Measurements from ENCODE around the gene MSH5. TPM values are rescaled to one million over a fixed set of nuclear protein-coding genes. Genes with fewer than 3 reads are reported as not detected.

Gene MSH5
- total RNA-seq, 1 experiment from 2014 or later: 22.7 TPM

DNA sequence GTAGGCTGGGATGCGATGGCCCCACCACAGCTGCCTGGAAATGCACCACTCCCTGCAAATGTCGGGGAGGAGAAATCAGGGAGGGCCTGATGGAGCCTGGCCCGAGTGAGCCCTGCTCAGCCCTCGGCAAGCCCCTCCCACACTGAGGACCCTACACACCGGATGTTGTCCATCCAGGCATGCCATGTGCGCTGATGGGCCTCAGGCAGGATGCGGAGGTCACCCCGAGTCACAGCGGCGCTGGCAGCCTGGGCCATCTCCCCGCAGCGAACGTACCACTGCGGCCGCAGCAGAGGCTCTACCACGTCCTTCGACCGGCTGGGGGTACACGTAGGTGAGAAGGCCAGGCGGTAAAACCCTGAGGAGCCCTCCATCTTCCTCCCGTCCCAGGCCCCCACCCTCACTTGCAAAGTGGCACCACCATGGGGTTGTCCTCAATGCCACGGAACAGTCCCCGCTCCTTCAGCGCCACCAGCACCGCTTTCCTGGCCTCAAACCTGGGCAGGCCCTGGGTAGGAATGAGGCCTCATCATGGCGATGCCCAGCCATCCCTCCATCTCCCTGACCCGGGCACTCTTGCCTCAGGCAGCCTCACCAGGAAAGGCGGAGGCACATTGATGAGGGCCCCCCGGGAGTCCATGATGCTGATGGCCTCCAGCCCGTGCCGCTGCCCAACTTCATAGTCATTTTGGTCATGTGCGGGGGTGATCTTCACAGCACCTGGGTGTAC, 42.5 kb downstream of the MSH5 start:
- BruUV-seq (replicated peaks): TSS peak; percentile 25
- Histone ChIP-seq H3K79me2 (ENCODE audit: low read length) (no peaks in the 10 kb centered on the region), H3K9me3 (ENCODE audit: low read length) (no peaks in the 10 kb centered on the region), H3K27ac (ENCODE audit: low read length) (no peak overlapping the region), H3K9ac (ENCODE audit: low read length) (no peak overlapping the region), H4K20me1 (ENCODE audit: low read length) (no peaks in the 10 kb centered on the region), H3K4me2 (ENCODE audit: low read length) (no peak overlapping the region), H3K27me3 (ENCODE audit: low read length) (no peaks in the 10 kb centered on the region), H3K36me3 (ENCODE audit: low read depth, low read length) (peaks cover 59% of the 10 kb centered on the region), H3K9me2 (replicated peaks; ENCODE audit: low read length) (no peaks in the 10 kb centered on the region), H2AFZ (ENCODE audit: low read length) (no peak overlapping the region), H3K4me3 (ENCODE audit: low read length) (no peak overlapping the region), H3F3A (ENCODE audit: low read length, unreplicated experiment) (peaks cover 3% of the 10 kb centered on the region), H3K4me1 (ENCODE audit: insufficient read depth, low read length) (peaks cover 6% of the 10 kb centered on the region)
- TF ChIP-seq, protein P1, sequence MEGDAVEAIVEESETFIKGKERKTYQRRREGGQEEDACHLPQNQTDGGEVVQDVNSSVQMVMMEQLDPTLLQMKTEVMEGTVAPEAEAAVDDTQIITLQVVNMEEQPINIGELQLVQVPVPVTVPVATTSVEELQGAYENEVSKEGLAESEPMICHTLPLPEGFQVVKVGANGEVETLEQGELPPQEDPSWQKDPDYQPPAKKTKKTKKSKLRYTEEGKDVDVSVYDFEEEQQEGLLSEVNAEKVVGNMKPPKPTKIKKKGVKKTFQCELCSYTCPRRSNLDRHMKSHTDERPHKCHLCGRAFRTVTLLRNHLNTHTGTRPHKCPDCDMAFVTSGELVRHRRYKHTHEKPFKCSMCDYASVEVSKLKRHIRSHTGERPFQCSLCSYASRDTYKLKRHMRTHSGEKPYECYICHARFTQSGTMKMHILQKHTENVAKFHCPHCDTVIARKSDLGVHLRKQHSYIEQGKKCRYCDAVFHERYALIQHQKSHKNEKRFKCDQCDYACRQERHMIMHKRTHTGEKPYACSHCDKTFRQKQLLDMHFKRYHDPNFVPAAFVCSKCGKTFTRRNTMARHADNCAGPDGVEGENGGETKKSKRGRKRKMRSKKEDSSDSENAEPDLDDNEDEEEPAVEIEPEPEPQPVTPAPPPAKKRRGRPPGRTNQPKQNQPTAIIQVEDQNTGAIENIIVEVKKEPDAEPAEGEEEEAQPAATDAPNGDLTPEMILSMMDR (conservative IDR thresholded peaks at IDR 0.05; ENCODE audit: low read depth, low read length): no peak
- TF ChIP-seq EZH2 (IDR thresholded peaks at IDR 0.05; ENCODE audit: low read length, unreplicated experiment) (no peak), EZH2phosphoT487 (IDR thresholded peaks at IDR 0.05; ENCODE audit: borderline replicate concordance, low read length) (no peak)
- ChIA-PET CTCF (no interaction called here), POLR2A (ENCODE audit: unreplicated experiment) (no interaction called here)
- DNase-seq: no peak
- no peak for ATAC-seq
- intact Hi-C loops (cut with micrococcal nuclease): no loop called here

DNA sequence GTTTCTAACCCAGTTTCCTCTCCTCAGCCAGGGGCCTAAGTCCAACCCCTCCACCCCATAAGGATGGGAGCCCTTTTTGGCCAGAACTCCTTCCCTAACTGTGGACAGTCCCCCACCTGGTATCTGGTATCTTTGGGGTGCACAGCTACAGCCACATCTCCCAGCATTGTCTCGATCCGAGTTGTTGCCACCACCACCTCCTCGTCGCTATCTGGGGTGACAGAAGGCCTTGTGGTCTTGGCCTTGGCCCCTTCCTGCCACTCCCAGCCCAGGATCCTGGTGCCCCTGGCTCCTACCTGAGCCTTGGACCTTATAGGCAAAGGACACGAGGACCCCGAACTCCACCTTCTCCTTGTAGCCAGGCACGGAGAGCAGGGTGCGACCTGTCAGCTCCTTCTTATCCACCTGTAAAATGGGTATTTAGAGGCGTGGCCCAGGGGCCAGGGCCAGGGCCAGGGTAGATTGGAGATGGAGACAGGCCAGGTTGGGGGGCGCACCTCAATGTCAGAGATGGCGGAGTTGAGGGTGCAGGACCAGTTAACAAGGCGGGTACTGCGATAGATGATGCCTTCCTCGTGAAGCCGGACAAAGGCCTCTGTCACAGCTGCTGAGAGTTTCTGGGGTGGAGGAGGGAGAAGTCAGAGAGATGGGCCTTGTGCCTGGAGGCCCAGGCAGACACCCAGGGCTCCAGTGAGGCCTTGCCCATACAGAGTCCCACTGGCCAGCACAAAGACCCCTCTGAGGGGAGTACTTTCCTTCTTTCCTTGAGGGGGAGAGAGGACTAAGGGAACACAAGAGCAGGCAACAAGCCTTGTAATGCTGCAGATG, 44.5 kb downstream of the MSH5 start:
- Histone ChIP-seq H3K9ac (ENCODE audit: low read length) (no peak overlapping the region), H3F3A (ENCODE audit: low read length, unreplicated experiment) (no peaks in the 10 kb centered on the region), H3K4me1 (ENCODE audit: insufficient read depth, low read length) (no peaks in the 10 kb centered on the region), H3K27ac (ENCODE audit: low read length) (no peak overlapping the region), H3K9me3 (ENCODE audit: low read length) (no peaks in the 10 kb centered on the region), H3K27me3 (ENCODE audit: low read length) (no peaks in the 10 kb centered on the region), H3K9me2 (replicated peaks; ENCODE audit: low read length) (no peaks in the 10 kb centered on the region), H3K79me2 (ENCODE audit: low read length) (peaks cover 5% of the 10 kb centered on the region), H3K36me3 (ENCODE audit: low read depth, low read length) (peaks cover 52% of the 10 kb centered on the region), H3K4me3 (ENCODE audit: low read length) (no peak overlapping the region), H2AFZ (ENCODE audit: low read length) (no peak overlapping the region), H4K20me1 (ENCODE audit: low read length) (no peaks in the 10 kb centered on the region), H3K4me2 (ENCODE audit: low read length) (no peak overlapping the region)
- no TSS peak for BruUV-seq (replicated peaks)
- ATAC-seq: no peak
- TF ChIP-seq EZH2 (IDR thresholded peaks at IDR 0.05; ENCODE audit: low read length, unreplicated experiment) (no peak), EZH2phosphoT487 (IDR thresholded peaks at IDR 0.05; ENCODE audit: borderline replicate concordance, low read length) (no peak)
- TF ChIP-seq, protein P1 (conservative IDR thresholded peaks at IDR 0.05; ENCODE audit: low read depth, low read length): no peak
- intact Hi-C loops (cut with micrococcal nuclease): no loop called here
- no peak for DNase-seq
- POLR2A ChIA-PET (ENCODE audit: unreplicated experiment): no interaction called here
- CTCF ChIA-PET: no interaction called here

DNA sequence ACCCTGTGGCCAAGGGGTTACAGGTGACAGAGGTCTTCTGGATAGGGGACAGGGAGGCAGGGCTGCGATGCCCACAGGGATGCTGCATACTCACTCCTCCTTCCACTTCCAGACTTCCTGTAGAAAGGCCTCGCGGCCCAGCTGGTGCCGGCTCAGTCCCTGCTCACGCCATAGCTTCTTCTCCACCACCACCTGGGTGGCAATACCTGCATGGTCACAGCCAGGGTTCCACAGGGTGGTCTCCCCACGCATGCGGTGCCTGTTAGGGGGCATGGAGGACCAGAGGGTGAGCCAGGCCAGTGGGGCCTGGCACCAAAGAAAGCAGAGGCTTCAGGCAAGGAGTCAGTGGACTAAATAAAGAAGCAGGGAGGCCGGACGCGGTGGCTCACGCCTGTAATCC, 45.7 kb downstream of the MSH5 start:
- Histone ChIP-seq H3K36me3 (ENCODE audit: low read depth, low read length) (peaks cover 44% of the 10 kb centered on the region), H3K79me2 (ENCODE audit: low read length) (peaks cover 9% of the 10 kb centered on the region), H3K4me2 (ENCODE audit: low read length) (no peak overlapping the region), H3K27me3 (ENCODE audit: low read length) (no peaks in the 10 kb centered on the region), H3K9ac (ENCODE audit: low read length) (no peak overlapping the region), H3K4me3 (ENCODE audit: low read length) (no peak overlapping the region), H3K4me1 (ENCODE audit: insufficient read depth, low read length) (no peaks in the 10 kb centered on the region), H3K9me3 (ENCODE audit: low read length) (no peaks in the 10 kb centered on the region), H2AFZ (ENCODE audit: low read length) (no peak overlapping the region), H4K20me1 (ENCODE audit: low read length) (no peaks in the 10 kb centered on the region), H3F3A (ENCODE audit: low read length, unreplicated experiment) (no peaks in the 10 kb centered on the region), H3K9me2 (replicated peaks; ENCODE audit: low read length) (no peaks in the 10 kb centered on the region), H3K27ac (ENCODE audit: low read length) (no peak overlapping the region)
- ChIA-PET CTCF (no interaction called here), POLR2A (ENCODE audit: unreplicated experiment) (interaction anchor here (0.8 kb wide), 1 partner anchor 42 kb away, joined by 4 read pairs; no protein-coding TSS in a partner anchor)
- intact Hi-C loops (cut with micrococcal nuclease): no loop called here
- no TSS peak for BruUV-seq (replicated peaks)
- DNase-seq (no peak), ATAC-seq (no peak)
- TF ChIP-seq EZH2phosphoT487 (IDR thresholded peaks at IDR 0.05; ENCODE audit: borderline replicate concordance, low read length) (no peak), EZH2 (IDR thresholded peaks at IDR 0.05; ENCODE audit: low read length, unreplicated experiment) (no peak)
- TF ChIP-seq, protein P1 (conservative IDR thresholded peaks at IDR 0.05; ENCODE audit: low read depth, low read length): no peak
